HG03103 (cell line): ENCODE data around the gene ZNF300.
"Not testable (repeated sequence)": the region's sequence is repeated elsewhere in the genome, so short reads cannot be mapped to it uniquely, and the experiment has no call there.

Experiments used
- ATAC-seq: cut with Tn5 transposase; IDR thresholded peaks from one replicate; pipeline ENCODE4 v1.9.1; 2021; ENCODE audit warnings: low read depth; ENCODE audit not compliant: unreplicated experiment

ZNF300 gene

DNA sequence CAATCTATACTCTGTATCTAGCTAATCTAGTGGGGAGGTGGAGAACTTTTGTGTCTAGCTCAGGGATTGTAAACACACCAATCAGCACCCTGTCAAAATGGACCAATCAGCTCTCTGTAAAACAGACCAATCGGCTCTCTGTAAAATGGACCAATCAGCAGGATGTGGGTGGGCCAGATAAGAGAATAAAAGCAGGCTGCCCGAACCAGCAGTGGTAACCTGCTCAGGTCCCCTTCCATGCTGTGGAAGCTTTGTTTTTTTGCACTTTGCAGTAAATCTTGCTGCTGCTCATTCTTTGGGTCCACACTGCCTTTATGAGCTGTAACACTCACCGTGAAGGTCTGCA is 58.5 kb downstream of the ZNF300 start, which contains the start of gene IRGM:
IRGM (plus strand) TSS at position 214 of the 346 bp plus-strand sequence. CDS start 1,603 bp downstream, outside the sequence.
- ATAC-seq: not testable (repeated sequence)

DNA sequence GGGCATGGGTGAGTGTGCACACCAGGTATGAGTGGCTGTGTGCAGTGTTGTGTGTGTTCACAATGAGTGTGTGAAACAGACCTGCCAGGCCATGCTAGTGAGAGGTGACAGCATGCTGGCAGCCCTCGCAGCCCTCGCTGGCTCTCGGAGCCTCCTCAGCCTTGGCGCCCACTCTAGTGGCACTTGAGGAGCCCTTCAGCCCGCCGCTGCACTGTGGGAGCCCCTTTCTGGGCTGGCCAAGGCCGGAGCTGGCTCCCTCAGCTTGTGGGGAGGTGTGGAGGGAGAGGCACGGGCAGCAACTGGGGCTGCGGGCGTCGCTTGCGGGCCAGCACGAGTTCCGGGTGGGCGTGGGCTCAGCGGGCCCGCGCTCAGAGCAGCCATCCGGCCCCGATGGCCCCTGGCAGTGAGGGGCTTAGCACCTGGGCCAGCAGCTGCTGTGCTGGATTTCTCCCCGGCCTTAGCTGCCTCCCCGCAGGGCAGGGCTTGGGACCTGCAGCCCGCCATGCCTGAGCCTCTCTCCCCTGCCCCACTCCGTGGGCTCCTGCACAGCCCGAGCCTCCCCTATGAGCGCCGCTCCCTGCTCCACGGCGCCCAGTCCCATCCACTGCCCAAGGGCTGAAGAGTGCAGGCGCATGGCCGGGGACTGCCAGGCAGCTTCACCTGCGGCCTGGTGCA is 59.5 kb downstream of the ZNF300 start:
- ATAC-seq: not testable (repeated sequence)
